Fibroblast of lung (primary cell): ENCODE results near the gene MSGN1.

ENCODE experiments used
- CTCF ChIP-seq, 2 donors: IDR thresholded peaks in 1 of 2; conservative IDR thresholded peaks in 1 of 2; 1 replicate in 1 of 2; 2 replicates in 1 of 2; pipeline ENCODE4 v1.5.1; 2011 to 2012; ENCODE audit warnings: low read length in 2 of 2, control low read depth in 1 of 2, inconsistent platforms in 1 of 2, low read depth in 1 of 2, mild to moderate bottlenecking in 1 of 2
- EZH2 ChIP-seq: IDR thresholded peaks from 2 replicates; pipeline ENCODE4 v1.5.1; 2012; ENCODE audit warnings: low read length, control low read depth, mild to moderate bottlenecking; ENCODE audit errors: missing control alignments

- no peak for TF ChIP-seq CTCF (conservative IDR thresholded peaks at IDR 0.05 in 1 of 2, IDR thresholded peaks at IDR 0.05 in 1 of 2; ENCODE audit: low read depth in 1 of 2, low read length in 2 of 2)
- no peak for TF ChIP-seq EZH2
These were observed 11.1 kb downstream of the MSGN1 start for GRCh38 chr2:17827316-17827715.
